Parathyroid adenoma (tissue), 2 donors: Measurements from ENCODE around the gene NSUN6.
"Not testable (repeated sequence)": the region's sequence is repeated elsewhere in the genome, so short reads cannot be mapped to it uniquely, and the experiment has no call there.

Experiments used
- H2AFZ ChIP-seq: fragments of 300-600 bp; sonication (generic); one replicate; pipeline ENCODE4 v1.7.0; 2017; ENCODE audit warnings: antibody characterized with exemption, mild to moderate bottlenecking
- H3K27ac ChIP-seq: fragments of 300-600 bp; sonication (generic); one replicate; pipeline ENCODE4 v1.7.0; 2017
- H3K27me3 ChIP-seq: fragments of 300-600 bp; sonication (generic); one replicate; pipeline ENCODE4 v1.7.0; 2017; ENCODE audit warnings: low read length; ENCODE audit not compliant: control insufficient read depth, insufficient read depth
- H3K36me3 ChIP-seq: fragments of 300-600 bp; sonication (generic); one replicate; pipeline ENCODE4 v1.7.0; 2017; ENCODE audit warnings: low read length; ENCODE audit not compliant: control insufficient read depth, insufficient read depth
- H3K4me1 ChIP-seq: fragments of 300-600 bp; sonication (generic); one replicate; pipeline ENCODE4 v1.7.0; 2017; ENCODE audit warnings: control low read depth
- H3K4me2 ChIP-seq: fragments of 300-600 bp; sonication (generic); one replicate; pipeline ENCODE4 v1.7.0; 2017; ENCODE audit warnings: low read length
- H3K4me3 ChIP-seq: fragments of 300-600 bp; sonication (generic); one replicate; pipeline ENCODE4 v1.7.0; 2017; ENCODE audit warnings: low read depth, low read length
- H3K79me2 ChIP-seq: fragments of 300-600 bp; sonication (generic); one replicate; pipeline ENCODE4 v1.7.0; 2017; ENCODE audit warnings: control low read depth
- H3K9ac ChIP-seq: fragments of 300-600 bp; sonication (generic); one replicate; pipeline ENCODE4 v1.7.0; 2017; ENCODE audit warnings: mild to moderate bottlenecking
- H3K9me3 ChIP-seq: fragments of 300-600 bp; sonication (generic); one replicate; pipeline ENCODE4 v1.7.0; 2017; ENCODE audit warnings: low read length; ENCODE audit not compliant: control insufficient read depth
- TF ChIP-seq, protein P1 (sequence below): fragments of 300-600 bp; sonication (generic); IDR thresholded peaks from one replicate; pipeline ENCODE4 v1.7.0; 2017; ENCODE audit warnings: antibody characterized with exemption, mild to moderate bottlenecking
- donor health status: primary hyperparathyroidism.

NSUN6 gene

DNA sequence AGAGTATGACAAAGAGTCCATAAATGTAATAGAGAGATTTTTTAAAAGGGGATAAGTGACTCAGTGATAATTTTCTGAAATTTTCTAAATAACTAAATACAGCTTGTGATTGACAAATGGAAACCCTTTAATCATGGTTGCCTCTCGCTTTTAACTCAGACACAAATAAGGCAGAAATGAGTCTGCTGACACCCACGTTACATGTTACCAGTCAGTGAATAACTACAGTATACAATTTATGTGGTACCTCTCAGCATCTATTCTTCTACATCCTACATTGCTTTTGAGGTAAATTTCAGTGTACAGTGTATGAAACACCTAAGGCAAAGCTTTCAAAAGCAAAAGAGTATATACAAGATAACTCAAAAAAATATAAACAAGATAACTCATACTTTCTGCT lies 4.2 kb downstream of the NSUN6 start:
- Histone ChIP-seq H2AFZ (no peak overlapping the region), H3K27me3 (no peaks in the 10 kb centered on the region), H3K27ac (no peak overlapping the region), H3K4me1 (peaks cover 11% of the 10 kb centered on the region), H3K4me3 (no peak overlapping the region), H3K79me2 (no peaks in the 10 kb centered on the region), H3K9ac (no peak overlapping the region), H3K9me3 (no peaks in the 10 kb centered on the region), H3K36me3 (no peaks in the 10 kb centered on the region), H3K4me2 (no peak overlapping the region)
- TF ChIP-seq, protein P1, sequence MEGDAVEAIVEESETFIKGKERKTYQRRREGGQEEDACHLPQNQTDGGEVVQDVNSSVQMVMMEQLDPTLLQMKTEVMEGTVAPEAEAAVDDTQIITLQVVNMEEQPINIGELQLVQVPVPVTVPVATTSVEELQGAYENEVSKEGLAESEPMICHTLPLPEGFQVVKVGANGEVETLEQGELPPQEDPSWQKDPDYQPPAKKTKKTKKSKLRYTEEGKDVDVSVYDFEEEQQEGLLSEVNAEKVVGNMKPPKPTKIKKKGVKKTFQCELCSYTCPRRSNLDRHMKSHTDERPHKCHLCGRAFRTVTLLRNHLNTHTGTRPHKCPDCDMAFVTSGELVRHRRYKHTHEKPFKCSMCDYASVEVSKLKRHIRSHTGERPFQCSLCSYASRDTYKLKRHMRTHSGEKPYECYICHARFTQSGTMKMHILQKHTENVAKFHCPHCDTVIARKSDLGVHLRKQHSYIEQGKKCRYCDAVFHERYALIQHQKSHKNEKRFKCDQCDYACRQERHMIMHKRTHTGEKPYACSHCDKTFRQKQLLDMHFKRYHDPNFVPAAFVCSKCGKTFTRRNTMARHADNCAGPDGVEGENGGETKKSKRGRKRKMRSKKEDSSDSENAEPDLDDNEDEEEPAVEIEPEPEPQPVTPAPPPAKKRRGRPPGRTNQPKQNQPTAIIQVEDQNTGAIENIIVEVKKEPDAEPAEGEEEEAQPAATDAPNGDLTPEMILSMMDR = no peak

DNA sequence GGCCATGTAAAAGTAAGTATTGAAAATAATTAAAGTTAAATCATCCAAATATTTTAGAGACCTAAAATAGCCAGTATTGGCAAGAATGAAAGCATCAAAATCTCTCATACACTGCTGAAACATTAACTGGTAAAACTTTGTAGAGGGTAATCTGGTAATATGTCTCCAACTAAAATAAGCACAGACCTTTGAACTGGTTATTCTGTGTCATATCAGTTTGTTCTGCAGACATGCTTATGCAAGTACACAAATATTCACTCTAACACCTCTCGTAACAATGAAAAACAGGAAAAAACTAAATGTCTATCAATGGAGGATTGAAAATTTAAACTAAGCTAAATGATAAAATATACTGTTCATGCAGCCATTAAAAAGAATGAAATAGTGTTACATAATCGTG lies 11.7 kb downstream of the NSUN6 start:
- not testable (repeated sequence) for H3K27ac ChIP-seq, H3K9me3 ChIP-seq, H3K4me1 ChIP-seq, H3K79me2 ChIP-seq, H3K27me3 ChIP-seq, H3K4me3 ChIP-seq, H3K4me2 ChIP-seq, H2AFZ ChIP-seq, H3K9ac ChIP-seq, H3K36me3 ChIP-seq

DNA sequence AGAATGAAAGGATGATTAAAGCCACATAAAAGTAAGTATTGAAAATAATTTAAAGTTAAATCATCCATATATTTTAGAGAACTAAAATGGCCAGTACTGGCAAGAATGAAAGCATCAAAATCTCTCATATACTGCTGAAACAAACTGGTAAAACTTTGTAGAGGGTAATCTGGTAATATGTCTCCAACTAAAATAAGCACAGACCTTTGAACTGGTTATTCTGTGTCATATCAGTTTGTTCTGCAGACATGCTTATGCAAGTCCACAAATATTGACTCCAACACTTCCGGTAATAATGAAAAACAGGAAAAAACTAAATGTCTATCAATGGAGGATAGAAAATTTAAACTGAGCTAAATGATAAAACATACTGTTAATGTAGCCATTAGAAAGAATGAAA lies 14.0 kb downstream of the NSUN6 start:
- H3K79me2 ChIP-seq, H3K4me1 ChIP-seq, H3K4me3 ChIP-seq, H2AFZ ChIP-seq, H3K4me2 ChIP-seq, H3K9ac ChIP-seq, H3K36me3 ChIP-seq, H3K27ac ChIP-seq, H3K9me3 ChIP-seq, H3K27me3 ChIP-seq: not testable (repeated sequence)

DNA sequence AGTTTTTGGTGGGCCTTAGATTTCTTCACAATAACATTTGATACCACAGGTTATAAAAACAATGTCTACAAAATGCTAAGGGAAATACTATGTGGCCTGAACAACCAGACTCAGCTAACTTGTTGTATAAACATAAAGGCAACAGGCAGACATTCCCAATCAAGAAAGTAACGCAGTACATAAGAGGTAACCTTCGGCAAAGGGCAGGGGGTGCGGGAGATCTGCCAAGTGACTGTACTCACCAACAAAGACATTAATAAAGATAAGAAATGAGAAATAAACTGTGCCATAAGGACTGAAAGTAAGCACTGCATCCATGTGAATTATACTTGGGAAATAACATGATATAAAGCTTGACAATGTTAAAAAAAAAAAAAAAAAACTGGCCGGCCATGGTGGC lies 15.4 kb downstream of the NSUN6 start:
- TF ChIP-seq, protein P1 = no peak
- no peaks in the 10 kb centered on the region for H3K36me3 ChIP-seq
- H3K79me2 ChIP-seq = no peaks in the 10 kb centered on the region
- H3K9me3 ChIP-seq = no peaks in the 10 kb centered on the region
- H3K27me3 ChIP-seq = no peaks in the 10 kb centered on the region
- H3K4me1 ChIP-seq = no peaks in the 10 kb centered on the region
- no peak overlapping the region for H3K9ac ChIP-seq
- H3K4me2 ChIP-seq = no peak overlapping the region
- no peak overlapping the region for H3K4me3 ChIP-seq
- H3K27ac ChIP-seq = no peak overlapping the region
- no peak overlapping the region for H2AFZ ChIP-seq

DNA sequence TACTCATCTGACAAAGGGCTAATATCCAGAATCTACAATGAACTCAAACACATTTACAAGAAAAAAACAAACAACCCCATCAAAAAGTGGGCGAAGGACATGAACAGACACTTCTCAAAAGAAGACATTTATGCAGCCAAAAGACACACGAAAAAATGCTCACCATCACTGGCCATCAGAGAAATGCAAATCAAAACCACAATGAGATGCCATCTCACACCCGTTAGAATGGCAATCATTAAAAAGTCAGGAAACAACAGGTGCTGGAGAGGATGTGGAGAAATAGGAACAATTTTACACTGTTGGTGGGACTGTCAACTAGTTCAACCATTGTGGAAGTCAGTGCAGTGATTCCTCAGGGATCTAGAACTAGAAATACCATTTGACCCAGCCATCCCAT lies 18.9 kb downstream of the NSUN6 start:
- not testable (repeated sequence) for H3K9ac ChIP-seq, H3K27me3 ChIP-seq, H3K4me1 ChIP-seq, H3K79me2 ChIP-seq, H2AFZ ChIP-seq, H3K4me3 ChIP-seq, H3K9me3 ChIP-seq, H3K36me3 ChIP-seq, H3K4me2 ChIP-seq, H3K27ac ChIP-seq

DNA sequence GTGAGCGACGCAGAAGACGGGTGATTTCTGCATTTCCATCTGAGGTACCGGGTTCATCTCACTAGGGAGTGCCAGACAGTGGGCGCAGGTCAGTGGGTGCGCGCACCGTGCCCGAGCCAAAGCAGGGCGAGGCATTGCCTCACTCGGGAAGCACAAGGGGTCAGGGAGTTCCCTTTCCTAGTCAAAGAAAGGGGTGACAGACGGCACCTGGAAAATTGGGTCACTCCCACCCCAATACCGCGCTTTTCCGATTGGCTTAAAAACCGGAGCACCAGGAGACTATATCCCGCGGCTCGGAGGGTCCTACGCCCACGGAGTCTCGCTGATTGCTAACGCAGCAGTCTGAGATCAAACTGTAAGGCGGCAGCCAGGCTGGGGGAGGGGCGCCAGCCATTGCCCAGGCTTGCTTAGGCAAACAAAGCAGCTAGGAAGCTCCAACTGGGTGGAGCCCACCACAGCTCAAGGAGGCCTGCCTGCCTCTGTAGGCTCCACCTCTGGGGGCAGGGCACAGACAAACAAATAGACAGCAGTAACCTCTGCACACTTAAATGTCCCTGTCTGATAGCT lies 23.9 kb downstream of the NSUN6 start:
- H3K36me3 ChIP-seq, H3K4me1 ChIP-seq, H3K27me3 ChIP-seq, H3K9me3 ChIP-seq, H3K79me2 ChIP-seq, H3K9ac ChIP-seq: not testable (repeated sequence)
- H3K4me3 ChIP-seq = peak overlapping the region; percentile 35
- peak overlapping the region; percentile 61 for H3K27ac ChIP-seq
- H3K4me2 ChIP-seq = peak overlapping the region; percentile 54
- peak overlapping the region; percentile 94 for H2AFZ ChIP-seq

DNA sequence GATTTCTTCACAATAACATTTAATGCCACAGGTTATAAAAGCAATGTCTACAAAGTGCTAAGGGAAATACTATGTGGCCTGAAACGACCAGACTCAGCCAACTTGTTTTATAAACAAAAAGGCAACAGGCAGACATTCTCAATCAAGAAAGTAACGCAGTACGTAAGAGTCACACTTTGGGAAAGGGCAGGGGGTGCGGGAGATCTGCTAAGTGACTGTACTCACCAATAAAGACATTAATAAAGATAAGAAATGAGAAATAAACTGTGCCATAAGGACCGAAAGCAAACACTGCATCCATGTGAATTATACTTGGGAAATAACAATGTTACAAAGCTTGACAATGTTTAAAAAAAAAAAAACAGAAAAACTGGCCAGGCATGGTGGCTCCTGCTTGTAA lies 25.5 kb downstream of the NSUN6 start:
- H3K4me1 ChIP-seq = no peaks in the 10 kb centered on the region
- TF ChIP-seq, protein P1 = no peak
- H3K36me3 ChIP-seq = no peaks in the 10 kb centered on the region
- no peak overlapping the region for H3K27ac ChIP-seq
- no peak overlapping the region for H3K4me2 ChIP-seq
- no peaks in the 10 kb centered on the region for H3K79me2 ChIP-seq
- H3K4me3 ChIP-seq = no peak overlapping the region
- H3K27me3 ChIP-seq = no peaks in the 10 kb centered on the region
- no peaks in the 10 kb centered on the region for H3K9me3 ChIP-seq
- H3K9ac ChIP-seq = no peak overlapping the region
- no peak overlapping the region for H2AFZ ChIP-seq

DNA sequence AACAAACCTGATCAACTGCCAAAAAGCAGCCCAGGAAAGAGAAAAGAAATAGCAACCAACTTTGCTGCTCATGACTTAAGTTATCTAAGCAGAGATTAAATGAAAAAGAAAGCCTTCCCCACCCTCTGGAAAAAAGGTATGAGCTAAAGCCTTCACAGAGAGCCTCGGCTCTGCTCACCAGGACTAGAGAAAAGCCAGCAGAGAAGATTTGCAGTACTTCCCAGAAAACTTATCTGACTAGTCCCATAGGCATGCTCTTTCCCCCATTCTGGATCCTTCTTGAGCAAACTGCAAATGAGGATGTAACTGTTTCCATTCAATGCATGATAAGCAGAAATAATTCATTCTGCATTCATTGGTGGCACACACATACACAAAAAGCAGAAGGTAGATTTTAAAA lies 27.7 kb downstream of the NSUN6 start:
- not testable (repeated sequence) for H3K27ac ChIP-seq, H3K4me1 ChIP-seq, H3K79me2 ChIP-seq, H3K4me2 ChIP-seq, H3K27me3 ChIP-seq, H2AFZ ChIP-seq, H3K36me3 ChIP-seq, H3K4me3 ChIP-seq, H3K9ac ChIP-seq, H3K9me3 ChIP-seq
